KMS-11 (cell line): ENCODE results near the gene OPRL1.
A peak's percentile ranks its signal among the peaks of the same experiment; 100 is the strongest.

Experiments
- H2AFZ ChIP-seq: fragments of 200-600 bp; sonication (generic); 2 replicates; pipeline ENCODE4 v1.6.1; 2016; ENCODE audit warnings: antibody characterized with exemption, mixed run types, low read depth
- H3K27ac ChIP-seq: fragments of 200-600 bp; sonication (generic); 2 replicates; pipeline ENCODE4 v1.6.1; 2016; ENCODE audit warnings: mild to moderate bottlenecking, mixed run types
- H3K27me3 ChIP-seq: fragments of 200-600 bp; sonication (generic); 2 replicates; pipeline ENCODE4 v1.6.1; 2017; ENCODE audit warnings: mild to moderate bottlenecking, low read depth, mixed run types, moderate library complexity; ENCODE audit not compliant: insufficient read depth
- H3K36me3 ChIP-seq: fragments of 200-600 bp; sonication (generic); 2 replicates; pipeline ENCODE4 v1.6.1; 2017; ENCODE audit warnings: mild to moderate bottlenecking, mixed run types; ENCODE audit not compliant: insufficient read depth
- H3K4me1 ChIP-seq: fragments of 200-600 bp; sonication (generic); 2 replicates; pipeline ENCODE4 v1.6.1; 2016; ENCODE audit warnings: mild to moderate bottlenecking, low read depth, mixed run types; ENCODE audit not compliant: poor library complexity, severe bottlenecking
- H3K4me2 ChIP-seq: fragments of 200-600 bp; sonication (generic); 2 replicates; pipeline ENCODE4 v1.7.0; 2016; ENCODE audit warnings: mild to moderate bottlenecking, mixed run types
- H3K4me3 ChIP-seq: fragments of 200-600 bp; sonication (generic); IDR thresholded peaks from 2 replicates; pipeline ENCODE4 v1.6.1; 2017; ENCODE audit warnings: low read depth, low read length, mixed read lengths; ENCODE audit not compliant: insufficient read depth
- H3K79me2 ChIP-seq: fragments of 200-600 bp; sonication (generic); 2 replicates; pipeline ENCODE4 v1.6.1; 2016; ENCODE audit warnings: low read depth, mixed run types; ENCODE audit not compliant: insufficient read depth
- H3K9ac ChIP-seq: fragments of 200-600 bp; sonication (generic); 2 replicates; pipeline ENCODE4 v1.6.1; 2016; ENCODE audit warnings: mild to moderate bottlenecking, mixed run types
- H4K20me1 ChIP-seq: fragments of 200-600 bp; sonication (generic); 2 replicates; pipeline ENCODE4 v1.6.1; 2016; ENCODE audit warnings: mild to moderate bottlenecking, mixed run types; ENCODE audit not compliant: insufficient read depth
- TF ChIP-seq, protein P1 (sequence below): fragments of 200-600 bp; sonication (generic); conservative IDR thresholded peaks from 2 replicates; pipeline ENCODE4 v1.6.1; 2017; ENCODE audit warnings: low read depth, mild to moderate bottlenecking, antibody characterized with exemption, low read length, moderate library complexity, mixed read lengths

OPRL1 gene

DNA sequence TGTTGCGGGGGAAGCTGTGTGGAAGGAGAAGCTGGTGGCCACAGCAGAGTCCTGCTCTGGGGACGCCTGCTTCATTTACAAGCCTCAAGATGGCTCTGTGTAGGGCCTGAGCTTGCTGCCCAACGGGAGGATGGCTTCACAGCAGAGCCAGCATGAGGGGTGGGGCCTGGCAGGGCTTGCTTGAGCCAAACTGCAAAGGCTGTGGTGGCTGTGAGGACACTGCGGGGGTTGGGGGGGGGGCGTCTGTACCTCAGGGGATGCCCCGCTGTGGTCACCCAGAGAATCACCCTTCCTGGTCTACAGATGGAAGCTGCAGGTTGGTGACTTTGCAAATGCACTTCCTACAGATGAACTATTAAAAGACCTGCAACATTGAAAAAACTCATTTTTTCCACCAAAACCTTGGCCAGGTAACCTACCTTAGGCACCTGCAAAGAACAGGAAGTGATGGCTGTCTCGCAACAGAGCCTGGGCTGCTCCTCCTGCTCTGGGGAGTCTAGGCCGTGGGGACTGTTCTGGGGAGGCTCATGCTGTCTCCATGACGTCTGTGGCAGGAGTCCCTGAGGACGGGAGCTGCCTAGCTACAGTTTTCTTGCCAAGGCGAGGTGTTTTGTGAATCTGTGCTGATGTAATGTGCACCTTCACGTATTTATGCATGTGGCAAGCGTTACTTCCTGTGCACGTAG lies 20.1 kb downstream of the OPRL1 start:
- no peak overlapping the region for H3K9ac ChIP-seq
- H4K20me1 ChIP-seq: no peaks in the 10 kb centered on the region
- peaks cover 85% of the 10 kb centered on the region for H3K27me3 ChIP-seq
- H2AFZ ChIP-seq: no peak overlapping the region
- H3K79me2 ChIP-seq: no peaks in the 10 kb centered on the region
- TF ChIP-seq, protein P1, sequence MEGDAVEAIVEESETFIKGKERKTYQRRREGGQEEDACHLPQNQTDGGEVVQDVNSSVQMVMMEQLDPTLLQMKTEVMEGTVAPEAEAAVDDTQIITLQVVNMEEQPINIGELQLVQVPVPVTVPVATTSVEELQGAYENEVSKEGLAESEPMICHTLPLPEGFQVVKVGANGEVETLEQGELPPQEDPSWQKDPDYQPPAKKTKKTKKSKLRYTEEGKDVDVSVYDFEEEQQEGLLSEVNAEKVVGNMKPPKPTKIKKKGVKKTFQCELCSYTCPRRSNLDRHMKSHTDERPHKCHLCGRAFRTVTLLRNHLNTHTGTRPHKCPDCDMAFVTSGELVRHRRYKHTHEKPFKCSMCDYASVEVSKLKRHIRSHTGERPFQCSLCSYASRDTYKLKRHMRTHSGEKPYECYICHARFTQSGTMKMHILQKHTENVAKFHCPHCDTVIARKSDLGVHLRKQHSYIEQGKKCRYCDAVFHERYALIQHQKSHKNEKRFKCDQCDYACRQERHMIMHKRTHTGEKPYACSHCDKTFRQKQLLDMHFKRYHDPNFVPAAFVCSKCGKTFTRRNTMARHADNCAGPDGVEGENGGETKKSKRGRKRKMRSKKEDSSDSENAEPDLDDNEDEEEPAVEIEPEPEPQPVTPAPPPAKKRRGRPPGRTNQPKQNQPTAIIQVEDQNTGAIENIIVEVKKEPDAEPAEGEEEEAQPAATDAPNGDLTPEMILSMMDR: no peak
- no peak overlapping the region for H3K4me2 ChIP-seq
- H3K4me1 ChIP-seq: no peaks in the 10 kb centered on the region
- H3K36me3 ChIP-seq: no peaks in the 10 kb centered on the region
- H3K4me3 ChIP-seq: no peak overlapping the region
- H3K27ac ChIP-seq: no peak overlapping the region

DNA sequence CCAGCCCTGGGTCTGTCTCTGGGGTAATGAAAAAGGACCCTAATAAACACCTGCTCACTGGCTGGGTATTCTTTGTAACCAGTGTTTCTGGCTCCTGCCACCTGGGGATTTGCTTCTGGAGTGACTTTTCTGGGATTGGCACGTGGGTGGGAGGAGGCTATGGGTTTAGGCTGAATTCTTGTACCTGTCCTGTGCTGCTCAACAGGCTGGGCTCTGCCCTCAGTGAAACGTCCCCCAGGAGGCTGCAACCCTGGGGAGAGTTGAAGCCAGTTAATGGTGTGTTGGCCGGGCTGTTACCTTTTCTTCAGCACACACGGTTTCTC lies 20.6 kb downstream of the OPRL1 start:
- Histone ChIP-seq H3K9ac (no peak overlapping the region), H3K4me1 (no peaks in the 10 kb centered on the region), H3K4me2 (no peak overlapping the region), H3K4me3 (no peak overlapping the region), H3K27ac (no peak overlapping the region), H3K79me2 (no peaks in the 10 kb centered on the region), H3K36me3 (no peaks in the 10 kb centered on the region), H3K27me3 (peaks cover 87% of the 10 kb centered on the region), H2AFZ (no peak overlapping the region), H4K20me1 (no peaks in the 10 kb centered on the region)
- TF ChIP-seq, protein P1: no peak

DNA sequence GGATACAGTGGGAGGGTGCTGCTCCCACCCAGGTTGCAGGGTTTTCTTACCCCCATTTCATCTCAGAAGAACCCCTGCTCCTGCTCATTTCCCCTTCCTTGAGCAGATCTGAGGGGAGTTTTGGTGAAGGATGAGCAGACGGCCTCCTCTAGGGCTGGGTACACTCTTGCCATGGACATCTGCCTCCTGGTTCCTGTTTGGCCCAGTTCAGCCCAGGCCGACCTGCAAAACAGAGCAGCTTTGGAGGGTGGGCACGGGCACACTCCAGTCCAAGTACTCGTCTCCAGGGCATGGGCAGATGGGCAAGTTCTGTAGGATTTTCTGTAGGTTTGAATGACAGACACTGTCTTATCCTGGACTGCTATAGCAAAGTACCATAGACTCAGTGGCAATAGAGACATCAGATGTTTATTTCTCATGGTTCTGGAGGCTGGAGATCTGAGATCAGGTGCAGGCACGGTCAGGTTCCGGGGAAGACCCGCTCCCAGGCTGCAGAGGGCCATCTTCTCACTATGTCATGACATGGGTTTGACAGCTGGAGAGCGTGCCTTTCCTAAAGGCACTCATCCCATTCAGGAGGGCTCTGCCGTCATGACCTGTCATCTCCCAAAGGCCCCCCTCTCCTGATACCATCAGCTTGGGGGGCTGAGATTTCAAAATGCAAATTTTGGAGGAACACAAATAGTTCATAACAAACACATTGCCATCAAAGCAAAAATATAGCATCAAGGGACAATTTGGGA lies 21.2 kb downstream of the OPRL1 start:
- Histone ChIP-seq H3K79me2 (no peaks in the 10 kb centered on the region), H3K36me3 (no peaks in the 10 kb centered on the region), H3K4me2 (no peak overlapping the region; the same call in 1 of the 2 replicates), H2AFZ (no peak overlapping the region), H3K4me1 (no peaks in the 10 kb centered on the region), H4K20me1 (no peaks in the 10 kb centered on the region), H3K9ac (no peak overlapping the region), H3K4me3 (no peak overlapping the region), H3K27ac (no peak overlapping the region), H3K27me3 (peaks cover 86% of the 10 kb centered on the region)
- TF ChIP-seq, protein P1: no peak

DNA sequence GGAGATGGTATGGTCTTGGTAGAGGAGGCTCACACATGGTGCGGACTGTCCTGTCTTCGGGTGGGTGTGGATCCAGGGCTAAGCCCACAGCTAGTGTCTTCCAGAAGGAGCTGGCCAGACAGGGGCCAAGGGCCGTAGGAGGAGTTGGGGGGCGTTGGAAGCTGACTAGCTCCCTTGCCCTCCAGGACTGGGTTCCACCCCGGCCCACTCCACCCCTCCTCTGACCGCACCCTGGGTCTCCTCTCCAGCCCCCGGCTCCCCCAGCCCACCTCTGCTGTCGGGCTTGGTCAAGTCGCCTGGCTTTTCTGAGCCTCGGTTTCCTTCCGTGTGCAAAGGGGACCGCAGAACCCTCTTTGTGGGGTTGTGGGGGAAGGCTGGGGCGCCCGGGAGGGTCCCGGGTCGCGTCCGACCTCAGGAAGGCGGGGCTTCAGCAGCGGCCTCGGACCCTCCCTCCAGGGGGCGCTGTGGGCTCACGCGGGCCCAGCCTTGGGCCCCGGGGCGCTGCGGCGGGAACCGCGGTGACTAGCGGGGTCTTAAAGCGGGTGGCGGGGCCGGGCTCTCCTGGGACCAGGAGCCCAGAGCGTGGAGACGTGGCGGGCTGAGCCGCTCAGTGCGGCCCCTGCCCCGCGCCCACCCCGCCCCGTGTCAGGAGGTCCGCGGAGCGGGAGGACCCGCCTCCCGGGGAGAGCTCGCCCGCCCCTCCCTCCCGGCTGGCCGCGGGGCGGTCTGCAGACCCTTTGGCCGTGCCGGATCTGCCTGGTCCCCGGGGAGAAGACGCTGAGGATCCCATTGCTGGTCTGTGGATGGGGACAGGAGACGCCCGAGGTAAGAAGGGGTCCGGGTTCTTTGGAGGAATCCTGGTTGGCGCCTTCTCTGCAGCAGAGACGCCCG lies 22.1 kb downstream of the OPRL1 start:
- no peak overlapping the region for H3K27ac ChIP-seq
- peak overlapping the region; percentile 60 for H3K4me2 ChIP-seq
- no peaks in the 10 kb centered on the region for H3K4me1 ChIP-seq
- no peaks in the 10 kb centered on the region for H3K36me3 ChIP-seq
- no peak overlapping the region for H3K9ac ChIP-seq
- H3K27me3 ChIP-seq: peaks cover 90% of the 10 kb centered on the region
- TF ChIP-seq, protein P1: peak; percentile 77
- peak overlapping the region; percentile 6; the same call in 1 of the 2 replicates for H2AFZ ChIP-seq
- no peaks in the 10 kb centered on the region for H3K79me2 ChIP-seq
- no peak overlapping the region for H3K4me3 ChIP-seq
- no peaks in the 10 kb centered on the region for H4K20me1 ChIP-seq
